ENCODE data around the gene TCF25.

TCF25 gene

GRCh38 chr16:89844739-89845339, 28.6 kb upstream of the TCF25 start:
- no peak for DNase-seq (ENCODE audit: low read depth)

GRCh38 chr16:89845417-89845816, 28.0 kb upstream of the TCF25 start:
- no peak for DNase-seq (ENCODE audit: low read depth)

- no peak for DNase-seq (ENCODE audit: low read depth)
These were observed 26.1 kb upstream of the TCF25 start for GRCh38 chr16:89847051-89847939.

GRCh38 chr16:89847940-89848297, 25.5 kb upstream of the TCF25 start:
- no peak for DNase-seq (ENCODE audit: low read depth)

- no peak for DNase-seq (ENCODE audit: low read depth)
These were observed 24.4 kb upstream of the TCF25 start for GRCh38 chr16:89848974-89849373.

GRCh38 chr16:89853306-89853993, 19.9 kb upstream of the TCF25 start:
- DNase-seq (ENCODE audit: low read depth), result no peak

- no peak for DNase-seq (ENCODE audit: low read depth)
These were observed 18.0 kb upstream of the TCF25 start for GRCh38 chr16:89855301-89855945.

- DNase-seq (ENCODE audit: low read depth), result no peak
These were observed 17.4 kb upstream of the TCF25 start for GRCh38 chr16:89855986-89856385.

GRCh38 chr16:89858973-89859614, 14.3 kb upstream of the TCF25 start:
- DNase-seq (ENCODE audit: low read depth), result no peak

GRCh38 chr16:89859615-89860007, 13.8 kb upstream of the TCF25 start:
- DNase-seq (ENCODE audit: low read depth), result no peak

GRCh38 chr16:89860747-89861304, 12.6 kb upstream of the TCF25 start:
- no peak for DNase-seq (ENCODE audit: low read depth)

GRCh38 chr16:89861648-89862047, 11.7 kb upstream of the TCF25 start:
- no peak for DNase-seq (ENCODE audit: low read depth)

- DNase-seq (ENCODE audit: low read depth), result no peak
These were observed 10.7 kb upstream of the TCF25 start for GRCh38 chr16:89862732-89863131.

- DNase-seq (ENCODE audit: low read depth), result no peak
These were observed 9.5 kb upstream of the TCF25 start for GRCh38 chr16:89863741-89864526.

GRCh38 chr16:89864527-89864820, 8.9 kb upstream of the TCF25 start:
- DNase-seq (ENCODE audit: low read depth), result no peak

GRCh38 chr16:89867918-89868317, 5.5 kb upstream of the TCF25 start:
- DNase-seq (ENCODE audit: low read depth), result no peak

- DNase-seq (ENCODE audit: low read depth), result no peak
These were observed 3.5 kb upstream of the TCF25 start for GRCh38 chr16:89869911-89870310.

- no peak for DNase-seq (ENCODE audit: low read depth)
These were observed 3.0 kb upstream of the TCF25 start for GRCh38 chr16:89870440-89870839.

- DNase-seq (ENCODE audit: low read depth), result no peak
These were observed 1.5 kb upstream of the TCF25 start for GRCh38 chr16:89871895-89872294.

- DNase-seq (ENCODE audit: low read depth), result peak; percentile 86
These were observed 739 bp downstream of the TCF25 start for GRCh38 chr16:89873972-89874689.
